GM19043 (cell line): ENCODE measurements around the gene ANKRD34C.

ENCODE experiments used
- ATAC-seq: cut with Tn5 transposase; IDR thresholded peaks from one replicate; pipeline ENCODE4 v1.9.1; 2021; ENCODE audit warnings: low read depth; ENCODE audit not compliant: unreplicated experiment

ANKRD34C gene

GRCh38 chr15:79282371-79283251 lies at the start of gene ANKRD34C:
Gene ANKRD34C (plus strand): TSS chr15:79282722. CDS start chr15:79293285, 10,563 bp downstream.
- ATAC-seq = no peak

- ATAC-seq = no peak
These were observed 49.3 kb upstream of the ANKRD34C start for GRCh38 chr15:79233236-79233635.

GRCh38 chr15:79240036-79240435 lies 42.5 kb upstream of the ANKRD34C start:
- ATAC-seq = no peak

GRCh38 chr15:79243723-79244122 lies 38.8 kb upstream of the ANKRD34C start:
- ATAC-seq = no peak

DNA sequence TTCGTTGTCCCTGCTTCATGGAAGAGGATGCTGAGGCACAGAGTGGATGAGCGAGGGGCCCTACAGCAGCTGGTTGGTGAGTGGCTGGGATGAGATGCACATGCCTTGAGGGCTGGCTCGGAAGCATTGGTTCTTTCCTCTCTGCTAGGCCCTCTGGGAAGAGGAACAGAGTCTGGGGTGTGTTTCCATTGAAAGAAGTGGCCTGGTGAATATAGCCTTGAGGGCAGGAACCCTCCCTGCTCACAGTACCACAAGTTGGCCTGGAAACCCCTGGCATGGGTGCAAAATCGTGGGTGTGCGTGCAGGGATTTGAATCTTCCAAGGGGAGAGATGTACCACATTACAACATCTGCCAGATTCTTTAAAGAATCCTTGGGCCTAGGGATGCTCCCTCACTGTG lies 37.6 kb upstream of the ANKRD34C start:
- no peak for ATAC-seq

DNA sequence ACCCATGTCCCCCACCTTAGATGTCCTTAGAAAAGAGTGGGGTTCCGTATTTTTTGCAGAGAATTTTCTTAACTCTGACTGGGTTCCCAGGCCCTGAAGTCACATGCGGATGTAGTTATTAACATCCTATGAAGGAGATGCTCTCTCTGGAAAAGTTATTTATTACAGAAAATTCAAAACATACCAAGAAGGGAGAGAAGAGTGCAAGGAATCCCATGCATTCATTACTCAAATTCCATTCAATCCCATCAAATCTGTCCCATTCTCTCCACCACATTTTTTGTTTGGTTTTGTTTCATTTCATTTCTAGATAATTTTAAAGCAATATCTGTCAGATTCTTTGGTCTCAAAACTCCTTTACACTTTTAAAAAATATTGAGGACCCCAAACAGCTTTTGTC lies 34.3 kb upstream of the ANKRD34C start:
- ATAC-seq = no peak

DNA sequence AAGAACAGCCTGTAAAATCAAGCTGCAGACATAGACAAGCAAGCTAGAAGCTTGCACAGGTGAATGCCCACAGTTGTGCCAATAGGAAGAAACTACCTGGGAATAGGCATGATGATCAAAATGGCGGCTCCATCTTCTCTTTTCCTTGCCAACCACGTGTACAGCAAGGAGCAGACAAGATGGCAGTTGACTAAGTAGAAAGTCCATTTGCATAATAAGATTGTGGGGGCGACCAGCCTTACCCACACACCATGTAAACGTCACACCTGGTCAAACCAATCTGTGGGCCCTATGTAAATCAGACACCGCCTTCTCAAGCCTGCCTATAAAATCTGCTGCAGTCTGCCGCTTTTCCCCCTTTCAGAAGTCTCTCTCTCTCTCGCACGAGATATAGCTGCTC lies 25.1 kb upstream of the ANKRD34C start:
- no peak for ATAC-seq

DNA sequence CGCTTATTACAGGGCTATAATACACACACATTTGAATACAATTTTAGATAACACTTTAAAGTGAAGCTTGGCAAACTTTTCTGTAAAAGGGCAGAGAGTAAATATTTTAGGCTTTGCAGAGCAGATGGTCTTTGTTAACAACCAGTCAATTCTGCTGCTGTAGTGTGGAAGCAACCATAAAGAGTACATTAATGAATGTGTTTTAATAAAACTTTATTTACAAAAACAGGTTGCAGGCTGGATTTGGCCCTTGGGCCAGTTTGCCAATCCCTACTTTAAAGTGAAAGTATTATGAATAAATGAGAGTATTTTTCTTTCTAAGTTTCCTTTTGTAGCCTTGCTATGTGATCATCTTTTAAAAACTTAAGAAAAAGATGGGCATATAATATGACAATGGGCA lies 20.7 kb upstream of the ANKRD34C start:
- no peak for ATAC-seq

DNA sequence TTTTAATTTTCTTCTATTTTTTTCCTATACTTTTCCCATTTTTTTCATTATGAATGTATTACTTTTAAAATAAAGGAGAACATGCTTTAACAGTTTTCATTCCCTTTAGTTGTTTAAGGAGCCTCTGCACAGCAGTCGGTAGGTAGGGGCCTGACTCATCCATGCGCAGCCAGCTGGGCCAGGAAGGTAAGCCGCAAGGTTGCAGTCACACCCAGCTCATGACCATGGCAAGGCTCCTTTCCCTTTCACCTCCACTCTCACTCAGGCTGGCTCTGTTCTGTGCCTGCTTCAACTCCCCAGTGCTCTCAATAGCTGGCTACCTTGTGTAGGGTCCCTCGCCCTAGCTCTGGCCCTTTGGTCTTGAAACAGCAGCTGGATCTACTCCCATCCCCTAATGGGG lies 17.4 kb upstream of the ANKRD34C start:
- ATAC-seq = no peak

- no peak for ATAC-seq
These were observed 16.4 kb upstream of the ANKRD34C start for GRCh38 chr15:79265987-79266579.

DNA sequence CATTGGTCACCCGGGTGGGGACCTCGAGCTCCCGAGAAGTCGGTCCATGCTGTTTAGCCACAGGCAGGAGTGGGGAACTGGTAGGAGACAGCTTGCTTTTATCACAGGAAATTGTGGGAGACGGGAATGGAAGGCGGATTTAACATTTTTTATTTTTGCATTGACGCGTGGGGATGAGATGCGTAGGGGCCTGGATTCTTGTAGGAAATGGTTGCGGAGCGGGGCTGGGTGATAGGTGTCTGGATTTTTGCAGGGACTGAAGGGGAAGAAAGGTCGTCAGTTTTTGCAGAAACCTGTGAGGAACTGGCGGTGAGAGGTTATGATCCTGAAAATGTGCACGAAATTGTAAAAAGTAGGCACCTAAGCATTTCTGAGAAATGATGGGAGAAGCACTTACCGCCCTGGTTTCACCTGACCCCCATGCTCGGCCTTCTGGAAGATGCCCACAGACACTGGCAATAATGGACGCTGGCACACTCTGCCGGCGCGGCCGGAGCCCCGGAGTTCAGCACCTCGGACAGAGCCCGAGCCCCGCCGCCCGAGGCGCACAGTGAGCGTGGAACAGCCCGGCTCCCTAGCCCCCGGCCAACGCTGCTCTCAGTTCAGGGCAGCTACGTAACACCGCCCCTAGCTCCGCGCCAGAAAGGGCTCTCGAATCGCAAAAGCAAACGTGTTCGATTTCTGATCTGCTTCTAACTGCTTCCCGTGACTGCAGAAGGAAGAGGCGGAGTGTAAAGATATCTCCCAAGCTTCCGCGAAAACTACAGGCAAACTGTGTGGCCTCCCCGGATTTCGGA lies 928 bp downstream of the ANKRD34C start:
- ATAC-seq = no peak

DNA sequence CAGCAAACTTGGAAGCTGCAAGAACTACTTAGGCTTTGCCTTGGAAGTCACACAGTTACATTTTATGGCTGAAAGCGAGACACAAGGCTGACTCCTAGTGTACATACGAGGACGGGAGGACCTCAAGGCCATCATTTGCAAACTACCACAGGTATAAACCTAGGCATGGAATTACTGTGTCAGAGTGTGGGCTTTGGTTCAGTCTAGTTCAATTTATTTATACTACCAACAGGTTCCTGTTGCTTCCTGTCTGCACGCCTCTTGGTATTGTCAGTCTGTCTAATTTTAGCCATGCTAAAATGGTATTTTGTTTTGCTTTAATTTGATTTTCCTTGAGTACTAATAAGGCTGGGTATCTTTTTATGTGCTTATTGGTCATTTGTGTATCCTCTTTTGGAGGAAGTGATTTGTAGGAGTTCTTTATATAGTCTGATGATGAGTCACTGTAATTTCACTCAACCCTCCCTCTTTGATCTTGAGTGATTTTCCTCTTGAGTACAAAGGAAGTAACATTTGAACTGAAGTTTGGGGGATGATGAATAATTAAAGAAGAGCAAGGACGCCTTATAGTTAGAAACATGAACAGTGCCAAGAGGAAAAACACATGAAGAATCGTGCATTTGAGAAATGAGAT lies 8.2 kb downstream of the ANKRD34C start:
- ATAC-seq = no peak

- ATAC-seq = no peak
These were observed 9.5 kb downstream of the ANKRD34C start for GRCh38 chr15:79292011-79292410.

DNA sequence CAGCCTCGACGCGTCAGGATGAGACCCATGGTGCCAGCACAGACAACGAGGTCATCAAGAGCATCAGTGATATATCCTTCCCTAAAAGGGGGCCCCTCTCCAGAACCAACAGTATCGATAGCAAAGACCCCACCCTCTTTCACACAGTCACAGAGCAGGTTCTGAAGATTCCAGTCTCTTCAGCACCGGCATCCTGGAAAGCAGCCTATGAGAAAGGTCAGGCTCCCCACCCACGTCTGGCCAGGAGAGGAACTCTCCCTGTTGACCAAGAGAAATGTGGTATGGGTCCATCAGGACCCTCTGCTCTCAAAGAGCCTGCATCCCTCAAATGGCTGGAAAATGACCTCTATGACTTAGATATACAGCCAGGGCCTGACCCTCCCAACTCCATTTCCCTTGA lies 11.6 kb downstream of the ANKRD34C start:
- no peak for ATAC-seq

DNA sequence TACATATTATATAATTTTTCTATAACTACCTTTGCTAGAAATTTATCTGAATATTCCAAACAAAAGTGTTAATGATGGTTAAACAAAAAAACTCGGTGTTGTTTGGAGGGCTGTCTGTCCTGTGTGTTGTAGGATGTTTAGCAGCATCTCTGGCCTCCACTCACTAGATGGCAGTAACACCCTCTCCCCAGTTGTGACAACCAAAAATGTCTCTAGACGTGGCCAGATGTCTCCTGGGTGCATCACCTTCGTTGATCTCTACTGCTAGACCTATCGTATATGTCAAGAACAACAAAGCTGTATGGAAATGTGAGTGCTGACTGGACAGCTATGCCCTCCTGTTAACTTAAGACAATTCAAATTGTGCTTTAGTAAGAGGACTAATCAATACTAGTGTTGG lies 14.1 kb downstream of the ANKRD34C start:
- ATAC-seq = no peak

DNA sequence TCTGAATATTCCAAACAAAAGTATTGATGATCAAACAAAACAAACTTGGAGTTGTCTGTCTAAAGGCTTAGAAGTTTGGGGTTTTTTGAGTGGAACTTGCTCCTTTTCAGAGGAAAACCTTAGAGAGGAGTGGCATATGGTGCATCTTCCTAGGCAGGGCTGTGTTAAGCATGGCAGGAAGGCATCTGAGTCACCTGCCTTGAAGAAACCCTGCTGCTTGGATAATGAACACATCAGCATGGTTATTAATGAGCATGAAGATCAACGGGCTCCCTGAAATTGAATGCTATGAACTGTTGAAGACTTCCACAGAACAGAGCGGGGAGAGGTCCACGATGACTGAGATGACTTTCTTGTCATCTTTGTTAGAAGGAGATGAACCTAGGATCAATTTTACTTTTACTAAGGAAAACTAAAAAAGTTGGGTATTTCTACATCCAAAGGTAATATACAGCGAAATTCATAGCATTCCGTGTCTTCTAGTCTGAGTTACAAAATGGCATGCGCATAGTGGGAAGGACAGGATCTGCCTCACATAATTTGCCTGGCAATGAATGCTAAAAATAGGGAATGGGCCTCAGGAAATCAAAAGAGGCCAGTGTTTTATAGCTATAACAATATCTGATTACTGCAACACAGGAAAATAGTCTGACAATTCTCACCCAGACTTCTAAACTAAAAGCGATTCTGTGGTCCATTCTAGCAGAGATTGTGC lies 16.8 kb downstream of the ANKRD34C start:
- ATAC-seq = no peak

GRCh38 chr15:79299841-79300235 lies 17.3 kb downstream of the ANKRD34C start:
- ATAC-seq = no peak

- ATAC-seq = no peak
These were observed 24.7 kb downstream of the ANKRD34C start for GRCh38 chr15:79307251-79307650.

DNA sequence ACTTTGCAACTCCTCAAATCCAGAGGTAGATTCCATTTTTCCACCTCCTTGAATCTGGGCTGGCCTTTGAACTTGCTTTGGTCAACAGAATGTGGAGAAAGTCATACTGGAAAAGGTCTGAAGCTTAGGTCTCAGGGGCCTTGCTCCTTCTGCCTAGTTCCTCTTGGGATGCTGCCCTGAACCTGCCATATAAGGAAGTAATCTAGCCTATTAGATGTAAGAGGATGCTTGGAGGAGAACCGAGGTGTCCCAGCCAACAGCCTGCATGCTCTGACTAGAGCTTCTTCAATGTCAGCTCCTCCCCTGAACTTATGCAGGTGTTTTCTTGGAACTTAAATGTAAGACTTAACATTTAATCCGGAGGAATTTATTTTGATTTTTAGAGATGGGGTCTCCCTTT lies 26.4 kb downstream of the ANKRD34C start:
- no peak for ATAC-seq

GRCh38 chr15:79310612-79310984 lies 28.1 kb downstream of the ANKRD34C start:
- peak; percentile 14 for ATAC-seq
